Natural killer cell (primary cell): ENCODE data around the gene MAPK8. TPM values are rescaled to one million over a fixed set of nuclear protein-coding genes. Genes with fewer than 3 reads are reported as not detected.
A peak's percentile ranks its signal among the peaks of the same experiment; 100 is the strongest.

ENCODE experiments used
- ATAC-seq, 3 donors: fragments of 150-1000 bp in 2 of 3; fragments of 200-7000 bp in 1 of 3; cut with Tn5 transposase; 1 replicate in 1 of 3; 2 replicates in 2 of 3; pipeline ENCODE4 v1.10.0; 2021; ENCODE audit warnings: mild to moderate bottlenecking in 2 of 3, moderate library complexity in 2 of 3
- DNase-seq, 2 donors: peaks; one replicate each; pipeline versions ENCODE4 v3.0.0 to v3.0.0-alpha.2; 2013 to 2021; ENCODE audit warnings: mixed read lengths in 1 of 2
- H3K27ac ChIP-seq: one replicate; pipeline ENCODE4 v1.5.1; 2013; ENCODE audit warnings: mild to moderate bottlenecking, low read length
- H3K27me3 ChIP-seq: one replicate; pipeline ENCODE4 v1.6.1; 2013; ENCODE audit warnings: low read length; ENCODE audit not compliant: control insufficient read depth, insufficient read depth
- H3K36me3 ChIP-seq: one replicate; pipeline ENCODE4 v1.6.1; 2013; ENCODE audit warnings: low read length; ENCODE audit not compliant: control insufficient read depth, insufficient read depth
- H3K4me1 ChIP-seq: one replicate; pipeline ENCODE4 v1.6.1; 2013; ENCODE audit warnings: low read length; ENCODE audit not compliant: control insufficient read depth, insufficient read depth
- H3K4me3 ChIP-seq: one replicate; pipeline ENCODE4 v1.5.1; 2013; ENCODE audit warnings: low read length
- H3K9me3 ChIP-seq: one replicate; pipeline ENCODE4 v1.6.1; 2013; ENCODE audit warnings: low read length; ENCODE audit not compliant: control insufficient read depth, insufficient read depth
- H3K27ac Mint-ChIP-seq, 2 donors: one replicate each; pipeline ENCODE4 v1.8.0; 2022; ENCODE audit warnings: mild to moderate bottlenecking in 2 of 2, mixed read lengths in 2 of 2, moderate library complexity in 1 of 2
- H3K27me3 Mint-ChIP-seq, 2 donors: one replicate each; pipeline ENCODE4 v1.8.0; 2022; ENCODE audit warnings: low read depth in 2 of 2, mixed read lengths in 2 of 2
- H3K36me3 Mint-ChIP-seq: one replicate; pipeline ENCODE4 v1.8.0; 2022; ENCODE audit warnings: mixed read lengths
- H3K4me1 Mint-ChIP-seq, 2 donors: one replicate each; pipeline ENCODE4 v1.8.0; 2022; ENCODE audit warnings: mixed read lengths in 2 of 2
- H3K4me3 Mint-ChIP-seq: one replicate; pipeline ENCODE4 v1.8.0; 2022; ENCODE audit warnings: mild to moderate bottlenecking, moderate library complexity, mixed read lengths
- H3K9me3 Mint-ChIP-seq, 2 donors: one replicate each; pipeline ENCODE4 v1.8.0; 2022; ENCODE audit warnings: mixed read lengths in 2 of 2
- CTCF ChIP-seq: fragments of 200-600 bp; IDR thresholded peaks from one replicate; pipeline ENCODE4 v1.8.0; 2022; ENCODE audit warnings: antibody characterized with exemption
- WGBS: methylation state at CpG from one replicate; pipeline ENCODE4 v1.1.7; 2013; ENCODE audit warnings: missing lambda C conversion rate; ENCODE audit not compliant: insufficient coverage; 5-methylcytosine and 5-hydroxymethylcytosine counted together
- intact Hi-C: fragments of 100-400 bp; cut with micrococcal nuclease; formaldehyde crosslinking; loops from one replicate; pipeline ENCODE4 v1.14.2; 2022
- total RNA-seq, 4 donors: library from RNA; stranded (reverse); fragments of 120-200 nt in 1 of 4; gene quantifications; one replicate each; pipeline versions ENCODE4 v1.2.3 to v1.2.4, GENCODE V29; 2013 to 2022

The MAPK8 gene
- total RNA-seq, 3 donors from 2014 or later (not counting 1 experiment from before 2014, with no cell fraction given) = 37.3 to 44.5 (median 40.8) TPM

- peak overlapping the region in 1 of 2 donors; percentile 35 for H3K27ac Mint-ChIP-seq
- no peaks in the 10 kb centered on the region for H3K9me3 Mint-ChIP-seq
- H3K4me3 ChIP-seq = no peak overlapping the region
- no peaks in the 10 kb centered on the region for H3K9me3 ChIP-seq
- no peak for TF ChIP-seq CTCF
- ATAC-seq (no peak), DNase-seq (no peak)
- intact Hi-C loops = no loop called here
- no peak overlapping the region for H3K27ac ChIP-seq
- no peaks in the 10 kb centered on the region for H3K27me3 ChIP-seq
- peaks cover 0 to 10% of the 10 kb centered on the region in 2 donors for H3K4me1 Mint-ChIP-seq
- no peaks in the 10 kb centered on the region for H3K36me3 ChIP-seq
- H3K4me3 Mint-ChIP-seq = no peak overlapping the region
- H3K4me1 ChIP-seq = no peaks in the 10 kb centered on the region
- 90% methylated on average over 11 of the region's 11 CpGs for WGBS
- H3K36me3 Mint-ChIP-seq = no peaks in the 10 kb centered on the region
- peaks cover 0 to 12% of the 10 kb centered on the region in 2 donors for H3K27me3 Mint-ChIP-seq
Measured at GRCh38 chr10:48447356-48448215, 141.1 kb downstream of the MAPK8 start.

GRCh38 chr10:48448796-48449195, 142.3 kb downstream of the MAPK8 start:
- Mint-ChIP-seq H3K4me3 (no peak overlapping the region), H3K27ac (no peak overlapping the region), H3K36me3 (no peaks in the 10 kb centered on the region), H3K9me3 (no peaks in the 10 kb centered on the region), H3K27me3 (peaks cover 0 to 12% of the 10 kb centered on the region in 2 donors), H3K4me1 (peaks cover 0 to 10% of the 10 kb centered on the region in 2 donors)
- no peak overlapping the region for H3K27ac ChIP-seq
- no peak for TF ChIP-seq CTCF
- H3K36me3 ChIP-seq = no peaks in the 10 kb centered on the region
- no peaks in the 10 kb centered on the region for H3K4me1 ChIP-seq
- intact Hi-C loops = no loop called here
- DNase-seq (no peak), ATAC-seq (no peak)
- WGBS = 97% methylated on average over 4 of the region's 4 CpGs
- no peaks in the 10 kb centered on the region for H3K9me3 ChIP-seq
- H3K27me3 ChIP-seq = no peaks in the 10 kb centered on the region
- no peak overlapping the region for H3K4me3 ChIP-seq

- no peak for TF ChIP-seq CTCF
- 90% methylated on average over 19 of the region's 19 CpGs for WGBS
- Histone ChIP-seq H3K4me3 (no peak overlapping the region), H3K36me3 (no peaks in the 10 kb centered on the region), H3K27ac (no peak overlapping the region), H3K9me3 (no peaks in the 10 kb centered on the region), H3K4me1 (no peaks in the 10 kb centered on the region), H3K27me3 (no peaks in the 10 kb centered on the region)
- no peak for ATAC-seq
- no peaks in the 10 kb centered on the region for H3K9me3 Mint-ChIP-seq
- peaks cover 0 to 10% of the 10 kb centered on the region in 2 donors for H3K4me1 Mint-ChIP-seq
- intact Hi-C loops = no loop called here
- peaks cover 0 to 12% of the 10 kb centered on the region in 2 donors for H3K27me3 Mint-ChIP-seq
- no peak overlapping the region for H3K4me3 Mint-ChIP-seq
- no peak overlapping the region for H3K27ac Mint-ChIP-seq
- H3K36me3 Mint-ChIP-seq = no peaks in the 10 kb centered on the region
- DNase-seq = no peak
Measured at GRCh38 chr10:48449501-48450232, 143.2 kb downstream of the MAPK8 start.
